Spleen (tissue), 11 donors: ENCODE data around the gene RAB33A. TPM values are rescaled to one million over a fixed set of nuclear protein-coding genes. Genes with fewer than 3 reads are reported as not detected.

Experiments
- DNase-seq: peaks from one replicate; pipeline ENCODE4 v3.0.0-alpha.2; 2020
- H3K27ac ChIP-seq, 8 donors: fragments of 200-600 bp; sonication (generic) in 7 of 8; 1 replicate in 4 of 8; 2 replicates in 4 of 8; pipeline versions ENCODE4 v1.5.0 to v1.8.0; 2016 to 2021; ENCODE audit warnings: inconsistent platforms in 4 of 8, mild to moderate bottlenecking in 4 of 8, moderate library complexity in 1 of 8
- H3K27me3 ChIP-seq, 7 donors: fragments of 200-600 bp; sonication (generic) in 6 of 7; replicated peaks in 1 of 7; 1 replicate in 4 of 7; 2 replicates in 3 of 7; pipeline versions ENCODE4 v1.5.0 to v1.8.0; 2016 to 2021; ENCODE audit warnings: inconsistent platforms in 3 of 7, mild to moderate bottlenecking in 1 of 7
- H3K36me3 ChIP-seq, 6 donors: fragments of 200-600 bp; sonication (generic) in 5 of 6; 1 replicate in 4 of 6; 2 replicates in 2 of 6; pipeline versions ENCODE4 v1.5.0 to v1.8.0; 2016 to 2021; ENCODE audit warnings: inconsistent platforms in 2 of 6
- H3K4me1 ChIP-seq, 6 donors: fragments of 200-600 bp; sonication (generic) in 5 of 6; 1 replicate in 3 of 6; 2 replicates in 3 of 6; pipeline versions ENCODE4 v1.5.0 to v1.8.0; 2016 to 2021; ENCODE audit warnings: inconsistent platforms in 3 of 6
- H3K4me3 ChIP-seq, 8 donors: fragments of 200-600 bp; sonication (generic) in 7 of 8; 1 replicate in 4 of 8; 2 replicates in 4 of 8; pipeline versions ENCODE4 v1.5.0 to v1.8.0; 2016 to 2021; ENCODE audit warnings: inconsistent platforms in 4 of 8, mild to moderate bottlenecking in 4 of 8, moderate library complexity in 2 of 8
- H3K9me3 ChIP-seq, 8 donors: fragments of 200-600 bp; sonication (generic) in 7 of 8; 1 replicate in 4 of 8; 2 replicates in 4 of 8; pipeline versions ENCODE4 v1.5.0 to v1.8.0; 2016 to 2021; ENCODE audit warnings: inconsistent platforms in 4 of 8
- POLR2A ChIP-seq, 3 donors: fragments of 450-650 bp; IDR thresholded peaks; one replicate each; pipeline ENCODE4 v1.5.1; 2017; ENCODE audit warnings: antibody characterized with exemption in 3 of 3, mild to moderate bottlenecking in 1 of 3
- POLR2AphosphoS5 ChIP-seq, 3 donors: sonication (generic); formaldehyde crosslinking; IDR thresholded peaks; one replicate each; pipeline ENCODE4 v1.5.1; 2017; ENCODE audit warnings: antibody characterized with exemption in 3 of 3
- WGBS, 5 donors: extraction: QIAGEN DNeasy Blood & Tissue Kit in 3 of 5; methylation state at CpG; one replicate each; pipeline versions ENCODE4 v1.1.5 to v1.1.7; 2013 to 2018; 5-methylcytosine and 5-hydroxymethylcytosine counted together
- intact Hi-C: fragments of 100-400 bp; cut with DNase I; formaldehyde crosslinking; loops from one replicate; pipeline ENCODE4 v1.15.0; 2023; ENCODE audit warnings: low total_unique reads
- polyA plus RNA-seq, 3 donors: library from polyadenylated mRNA; stranded (reverse); fragments of 200-250 nt; gene quantifications; one replicate each; pipeline ENCODE4 v1.2.1, GENCODE V29; 2013
- total RNA-seq, 7 donors: library from RNA; depleted of rRNA in 3 of 7; stranded (reverse); fragments of >200 nt in 3 of 7; fragmentation: NEBNext Ultra II Directional in 4 of 7; extraction: Animal tissue kit (Norgen Biotek cat#: 25700) in 4 of 7; gene quantifications; one replicate each; pipeline versions ENCODE4 v1.1.0 to v1.2.1, GENCODE V29; 2016 to 2021
- TF ChIP-seq, protein P1 (sequence below), 11 experiments: fragments of 200-600 bp in 7 of 11; fragments of 450-650 bp in 4 of 11; sonication (generic) in 4 of 11; IDR thresholded peaks in 8 of 11; conservative IDR thresholded peaks in 3 of 11; 1 replicate in 7 of 11; 2 replicates in 4 of 11; pipeline versions ENCODE4 v1.4.0 to v1.8.0; 2016 to 2021; ENCODE audit warnings: antibody characterized with exemption in 11 of 11, inconsistent platforms in 4 of 11, mild to moderate bottlenecking in 1 of 11
- donor health status: healthy with polysubstance abuse.
- donor health status: DM: no; HTN: no; CAD: no; lungs with moderate emphysema.
- donor health status: DM: no; HTN: no; CAD: no.
- donor health status: Bipolar disorder and iron deficiency.
- donor health status: healthy.
- donor health status: DM: no; HTN: no; CAD: no.
- donor health status: DM: yes; HTN: yes; CAD: no.

The RAB33A gene
- total and polyA plus RNA-seq, 10 donors = 1.7 to 6.7 (median 3.7) TPM

DNA sequence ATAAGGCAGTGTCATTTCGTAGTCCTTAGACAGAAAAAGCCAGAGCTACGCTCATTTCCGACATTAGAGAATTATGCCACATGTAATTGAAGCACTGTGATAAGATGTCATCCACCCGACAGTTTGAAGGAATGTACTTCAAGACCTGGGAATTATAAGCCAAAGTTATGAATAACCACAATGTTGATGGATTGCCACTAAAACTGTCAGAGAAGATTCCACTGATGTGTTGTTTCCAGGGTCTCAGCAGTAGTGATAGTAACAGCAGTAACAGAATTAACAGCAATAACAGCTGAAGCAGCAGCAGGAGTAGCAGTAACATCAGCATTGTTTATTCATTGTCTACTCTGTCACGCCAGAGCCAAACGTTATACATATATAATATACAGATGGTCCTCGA, 24.7 kb downstream of the RAB33A start:
- no peak for DNase-seq
- no peaks in the 10 kb centered on the region for H3K27me3 ChIP-seq
- TF ChIP-seq, protein P1, sequence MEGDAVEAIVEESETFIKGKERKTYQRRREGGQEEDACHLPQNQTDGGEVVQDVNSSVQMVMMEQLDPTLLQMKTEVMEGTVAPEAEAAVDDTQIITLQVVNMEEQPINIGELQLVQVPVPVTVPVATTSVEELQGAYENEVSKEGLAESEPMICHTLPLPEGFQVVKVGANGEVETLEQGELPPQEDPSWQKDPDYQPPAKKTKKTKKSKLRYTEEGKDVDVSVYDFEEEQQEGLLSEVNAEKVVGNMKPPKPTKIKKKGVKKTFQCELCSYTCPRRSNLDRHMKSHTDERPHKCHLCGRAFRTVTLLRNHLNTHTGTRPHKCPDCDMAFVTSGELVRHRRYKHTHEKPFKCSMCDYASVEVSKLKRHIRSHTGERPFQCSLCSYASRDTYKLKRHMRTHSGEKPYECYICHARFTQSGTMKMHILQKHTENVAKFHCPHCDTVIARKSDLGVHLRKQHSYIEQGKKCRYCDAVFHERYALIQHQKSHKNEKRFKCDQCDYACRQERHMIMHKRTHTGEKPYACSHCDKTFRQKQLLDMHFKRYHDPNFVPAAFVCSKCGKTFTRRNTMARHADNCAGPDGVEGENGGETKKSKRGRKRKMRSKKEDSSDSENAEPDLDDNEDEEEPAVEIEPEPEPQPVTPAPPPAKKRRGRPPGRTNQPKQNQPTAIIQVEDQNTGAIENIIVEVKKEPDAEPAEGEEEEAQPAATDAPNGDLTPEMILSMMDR (IDR thresholded peaks at IDR 0.05 in 8 of 11, conservative IDR thresholded peaks at IDR 0.05 in 3 of 11) = no peak
- no peak for TF ChIP-seq POLR2AphosphoS5 (IDR thresholded peaks at IDR 0.05)
- no peak for TF ChIP-seq POLR2A (IDR thresholded peaks at IDR 0.05)
- WGBS, 5 donors = 68 to 84% (median 79%) methylated on average over 7 of the region's 7 CpGs
- no peak overlapping the region for H3K4me3 ChIP-seq
- no peaks in the 10 kb centered on the region for H3K9me3 ChIP-seq
- H3K27ac ChIP-seq = no peak overlapping the region
- H3K4me1 ChIP-seq = peaks cover 0 to 6% (median 0%) of the 10 kb centered on the region in 6 donors
- intact Hi-C loops = no loop called here
- H3K36me3 ChIP-seq = no peaks in the 10 kb centered on the region

DNA sequence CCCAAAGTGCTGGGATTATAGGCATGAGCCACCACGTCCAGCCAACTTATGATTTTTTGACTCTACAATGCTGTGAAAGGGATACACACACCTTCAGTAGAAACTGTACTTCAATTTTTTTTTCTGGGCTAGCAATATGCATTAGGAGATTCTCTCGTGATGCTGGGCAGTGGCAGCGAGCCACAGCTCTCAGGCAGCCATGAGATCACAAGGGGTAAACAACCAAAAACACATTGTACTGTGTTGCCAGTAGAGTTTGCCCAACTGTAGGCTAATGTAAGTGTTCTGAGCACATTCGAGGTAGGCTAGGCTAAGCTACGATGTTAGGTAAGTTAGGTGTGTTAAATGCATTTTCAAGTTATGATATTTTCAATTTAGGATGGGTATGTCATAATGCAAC, 25.7 kb downstream of the RAB33A start:
- no peaks in the 10 kb centered on the region for H3K27me3 ChIP-seq
- intact Hi-C loops = no loop called here

DNA sequence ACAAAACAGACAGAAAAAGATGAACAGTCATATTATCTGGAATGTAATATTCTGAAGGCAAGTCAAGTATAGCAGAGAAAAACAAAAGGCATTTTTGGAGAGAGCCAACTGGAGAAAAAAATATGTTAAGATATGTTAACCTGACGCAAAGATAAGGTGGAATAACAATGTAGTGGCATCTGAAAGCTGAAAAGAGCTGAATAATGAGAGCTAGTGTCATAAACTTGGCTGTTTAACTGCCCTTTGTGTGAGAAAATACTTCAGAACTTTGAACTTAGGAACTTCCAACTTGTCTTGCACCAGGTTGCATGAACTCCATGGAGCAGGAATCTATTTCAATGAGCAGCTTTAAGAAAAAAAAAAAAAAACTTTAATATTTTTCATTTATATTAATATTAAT, 32.9 kb downstream of the RAB33A start:
- no peak for DNase-seq
- Histone ChIP-seq H3K27ac (no peak overlapping the region), H3K36me3 (peaks cover 0 to 30% (median 0%) of the 10 kb centered on the region in 6 donors), H3K27me3 (no peaks in the 10 kb centered on the region), H3K4me3 (no peak overlapping the region), H3K4me1 (no peaks in the 10 kb centered on the region), H3K9me3 (no peaks in the 10 kb centered on the region)
- WGBS, 5 donors = 50 to 100% (median 91%) methylated on average over 1 of the region's 1 CpG
- intact Hi-C loops = no loop called here
- TF ChIP-seq, protein P1 (IDR thresholded peaks at IDR 0.05 in 8 of 11, conservative IDR thresholded peaks at IDR 0.05 in 3 of 11) = no peak
- TF ChIP-seq POLR2AphosphoS5 (IDR thresholded peaks at IDR 0.05) = no peak
- TF ChIP-seq POLR2A (IDR thresholded peaks at IDR 0.05) = no peak

More for the DNA sequence above, 25.7 kb downstream of the RAB33A start:
- Histone ChIP-seq H3K27ac (no peak overlapping the region), H3K4me3 (no peak overlapping the region), H3K9me3 (no peaks in the 10 kb centered on the region), H3K4me1 (peaks cover 0 to 1% (median 0%) of the 10 kb centered on the region in 6 donors), H3K36me3 (no peaks in the 10 kb centered on the region)
- 68 to 93% (median 84%) methylated on average over 5 of the region's 5 CpGs for WGBS, 5 donors
- no peak for DNase-seq
- TF ChIP-seq POLR2A (IDR thresholded peaks at IDR 0.05) (no peak), POLR2AphosphoS5 (IDR thresholded peaks at IDR 0.05) (no peak)
- TF ChIP-seq, protein P1 (IDR thresholded peaks at IDR 0.05 in 8 of 11, conservative IDR thresholded peaks at IDR 0.05 in 3 of 11) = no peak

DNA sequence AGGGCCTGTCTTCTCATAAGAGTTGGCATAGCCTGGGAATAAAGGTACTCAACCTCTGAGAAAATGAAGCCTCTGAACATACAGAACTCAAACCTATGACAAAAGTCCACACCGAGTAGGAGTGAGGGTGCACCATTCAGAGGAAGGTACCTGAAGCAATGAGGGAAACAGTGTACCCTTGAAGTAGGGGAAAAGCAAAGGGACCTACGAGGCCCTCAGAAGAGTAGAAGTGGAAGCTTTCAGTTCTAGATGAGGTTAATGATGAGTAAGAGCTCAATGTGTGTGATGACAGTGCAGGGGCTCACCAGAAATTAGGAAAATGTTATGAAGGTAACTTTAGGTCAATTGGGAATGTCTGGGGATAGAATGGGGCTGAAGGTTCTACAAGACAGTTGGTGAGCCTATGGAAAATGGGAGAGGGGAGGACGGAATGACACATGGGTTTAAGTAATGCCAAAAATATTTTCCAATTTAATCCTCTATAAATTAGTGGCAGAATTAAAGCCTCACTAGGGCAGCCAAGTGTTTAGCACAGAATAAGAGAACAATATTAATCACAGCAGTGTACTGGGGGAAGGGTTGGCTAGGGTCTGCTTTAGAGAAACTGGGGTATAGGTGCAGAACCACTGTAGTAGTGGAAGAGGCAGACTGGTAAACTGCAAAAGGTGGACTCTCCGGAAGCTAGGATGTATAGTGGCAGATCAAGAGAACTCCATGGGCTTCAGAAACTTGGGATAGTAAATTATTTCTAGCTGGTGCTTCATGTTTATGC, 39.8 kb downstream of the RAB33A start:
- H3K27ac ChIP-seq = no peak overlapping the region
- no peak overlapping the region for H3K4me3 ChIP-seq
- no peak for DNase-seq
- WGBS, 5 donors = 59 to 94% (median 83%) methylated on average over 4 of the region's 4 CpGs
- no peaks in the 10 kb centered on the region for H3K4me1 ChIP-seq
- peaks cover 0 to 51% (median 2%) of the 10 kb centered on the region in 6 donors for H3K36me3 ChIP-seq
- TF ChIP-seq, protein P1 (IDR thresholded peaks at IDR 0.05 in 8 of 11, conservative IDR thresholded peaks at IDR 0.05 in 3 of 11) = no peak
- no peak for TF ChIP-seq POLR2AphosphoS5 (IDR thresholded peaks at IDR 0.05)
- no peak for TF ChIP-seq POLR2A (IDR thresholded peaks at IDR 0.05)
- intact Hi-C loops = no loop called here
- H3K27me3 ChIP-seq = no peaks in the 10 kb centered on the region
- no peaks in the 10 kb centered on the region for H3K9me3 ChIP-seq
